Fibroblast of skin of left biceps (primary cell): Measurements from ENCODE around the gene TPM1.

Experiments used
- DNase-seq, 2 experiments: peaks; one replicate each; pipeline ENCODE4 v3.0.0-alpha.2; 2013; ENCODE audit warnings: low read depth in 2 of 2

Gene TPM1

GRCh38 chr15:63054985-63055384 is 12.4 kb downstream of the TPM1 start:
- no peak for DNase-seq

DNA sequence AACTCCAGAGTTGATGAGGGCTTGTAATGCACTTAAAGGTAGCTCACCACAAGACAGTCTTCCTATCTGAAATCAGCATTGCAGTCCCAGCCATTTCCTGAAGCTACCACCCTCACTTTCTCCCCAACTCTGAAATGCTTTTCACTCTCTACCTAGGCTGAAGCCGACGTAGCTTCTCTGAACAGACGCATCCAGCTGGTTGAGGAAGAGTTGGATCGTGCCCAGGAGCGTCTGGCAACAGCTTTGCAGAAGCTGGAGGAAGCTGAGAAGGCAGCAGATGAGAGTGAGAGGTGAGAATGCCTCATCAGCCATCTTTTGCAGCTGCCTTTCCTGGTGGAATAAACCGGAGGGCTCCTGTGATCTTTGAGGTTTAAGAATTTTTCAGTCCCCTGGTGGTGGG is 14.3 kb downstream of the TPM1 start:
- DNase-seq: no peak

- no peak for DNase-seq
Observed at GRCh38 chr15:63057468-63058345, 15.2 kb downstream of the TPM1 start.

- DNase-seq: no peak
Observed at GRCh38 chr15:63059075-63059474, 16.5 kb downstream of the TPM1 start.

DNA sequence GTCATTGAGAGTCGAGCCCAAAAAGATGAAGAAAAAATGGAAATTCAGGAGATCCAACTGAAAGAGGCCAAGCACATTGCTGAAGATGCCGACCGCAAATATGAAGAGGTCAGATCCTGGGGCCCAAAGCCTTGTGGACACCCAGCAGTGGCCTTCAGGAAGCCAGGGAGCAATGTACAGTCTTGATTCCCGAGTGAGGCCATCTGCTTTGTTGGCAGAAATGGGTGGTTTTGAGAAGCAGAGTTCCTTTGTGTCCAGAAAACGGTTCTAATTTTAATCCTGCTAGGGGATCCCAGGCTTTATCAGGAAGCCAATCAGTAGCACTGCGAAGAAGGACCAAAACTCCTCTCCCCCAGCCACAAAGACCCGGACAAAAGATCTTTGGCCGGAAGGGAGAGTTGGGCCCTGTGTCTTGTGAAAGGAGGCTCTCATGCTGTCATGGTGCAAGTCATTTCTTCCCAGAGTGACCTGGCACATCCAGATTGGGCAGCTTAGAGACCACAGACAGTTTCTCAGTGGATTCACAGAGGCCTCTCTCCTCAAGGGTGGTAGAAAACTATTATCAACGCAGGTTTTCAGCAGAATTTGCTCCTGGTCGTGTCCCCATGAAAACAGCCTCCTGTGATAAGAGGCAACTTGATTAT is 17.1 kb downstream of the TPM1 start:
- no peak for DNase-seq

- DNase-seq: no peak
Observed at GRCh38 chr15:63060699-63061098, 18.2 kb downstream of the TPM1 start.

- no peak for DNase-seq
Observed at GRCh38 chr15:63061975-63062374, 19.4 kb downstream of the TPM1 start.

DNA sequence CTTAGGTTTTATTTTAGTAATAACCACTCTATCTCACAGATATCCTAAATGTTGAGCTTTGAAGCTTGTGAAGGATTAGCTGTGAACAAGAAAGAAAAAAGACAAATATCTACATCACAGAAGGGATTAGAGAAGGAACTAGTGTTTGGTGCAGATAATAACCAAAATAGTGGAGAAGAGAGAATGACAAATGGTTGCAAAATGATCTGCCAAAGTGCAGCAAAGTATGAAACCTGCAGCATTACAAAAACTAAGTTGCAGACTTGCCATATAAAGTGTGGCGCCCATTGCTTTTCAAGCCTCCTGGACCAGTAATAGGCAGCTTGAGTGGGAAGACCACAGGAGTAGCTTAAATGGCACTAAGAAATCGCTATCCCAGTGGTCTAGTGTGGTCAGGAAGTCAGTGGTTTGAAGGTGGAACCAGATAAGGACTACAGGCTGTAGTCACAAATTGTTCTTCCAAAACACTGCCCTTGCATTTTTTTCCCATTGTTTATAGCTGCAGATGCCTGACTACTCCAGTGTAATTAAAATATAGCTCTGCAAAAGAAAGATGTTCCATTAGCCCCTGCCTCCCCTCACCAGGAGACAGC is 20.7 kb downstream of the TPM1 start:
- DNase-seq: no peak

DNA sequence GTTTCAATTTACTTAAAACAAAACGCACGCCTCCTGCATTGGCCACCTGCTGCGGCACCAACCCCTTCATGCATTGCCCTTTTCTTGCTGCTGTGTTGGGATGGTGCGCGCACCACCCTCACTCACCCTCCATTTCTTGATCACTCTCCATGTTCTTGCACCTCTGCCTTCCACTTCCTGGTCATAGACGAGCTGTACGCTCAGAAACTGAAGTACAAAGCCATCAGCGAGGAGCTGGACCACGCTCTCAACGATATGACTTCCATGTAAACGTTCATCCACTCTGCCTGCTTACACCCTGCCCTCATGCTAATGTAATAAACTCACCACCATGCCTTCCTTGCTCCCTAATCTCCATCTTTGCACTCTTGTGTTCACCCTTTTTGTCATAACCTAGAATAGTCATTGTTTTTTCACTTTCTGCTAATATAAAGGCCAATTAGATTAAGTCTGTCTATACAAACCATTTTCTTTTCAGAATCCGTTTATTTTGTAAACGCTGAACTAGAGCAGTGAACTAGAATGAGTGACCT is 21.4 kb downstream of the TPM1 start:
- DNase-seq: no peak

DNA sequence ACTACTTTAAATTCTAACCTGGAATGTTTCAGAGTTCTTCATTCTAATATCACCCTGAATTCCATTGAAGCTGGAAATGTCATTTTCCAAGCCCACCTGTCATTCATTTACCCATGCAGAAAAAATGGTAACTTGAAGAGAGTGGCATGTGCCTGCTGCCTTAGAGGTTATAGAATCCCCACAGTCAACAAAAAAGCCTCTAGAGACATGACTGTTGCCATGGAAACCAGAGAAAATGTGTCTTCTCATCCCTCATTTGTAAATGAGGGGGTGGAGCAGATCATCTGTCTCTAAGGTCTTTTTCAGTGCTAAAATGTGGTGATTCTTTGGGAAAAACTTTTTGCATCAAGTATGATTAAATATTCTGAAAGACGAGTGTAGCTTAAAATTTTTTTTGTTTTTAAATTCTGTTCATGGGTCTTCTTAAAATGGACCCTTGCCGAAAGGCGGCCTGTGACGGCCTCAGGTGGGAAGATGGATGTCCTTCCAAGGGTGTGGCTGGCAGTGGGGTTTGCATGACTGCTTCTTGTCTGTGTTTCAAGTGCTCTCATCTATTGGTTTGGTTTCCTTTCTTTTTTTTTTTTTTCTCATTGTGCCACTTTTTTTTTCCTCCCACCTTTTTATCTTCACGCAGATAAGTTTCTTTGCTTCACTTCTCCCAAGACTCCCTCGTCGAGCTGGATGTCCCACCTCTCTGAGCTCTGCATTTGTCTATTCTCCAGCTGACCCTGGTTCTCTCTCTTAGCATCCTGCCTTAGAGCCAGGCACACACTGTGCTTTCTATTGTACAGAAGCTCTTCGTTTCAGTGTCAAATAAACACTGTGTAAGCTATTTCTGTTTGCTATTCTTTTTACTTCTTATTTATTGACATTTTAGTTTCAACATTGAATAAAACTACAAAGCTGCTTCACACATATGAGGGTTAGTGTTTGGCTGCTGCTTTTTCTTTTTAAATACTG is 23.0 kb downstream of the TPM1 start:
- DNase-seq: no peak

GRCh38 chr15:63066272-63066671 is 23.7 kb downstream of the TPM1 start:
- no peak for DNase-seq

DNA sequence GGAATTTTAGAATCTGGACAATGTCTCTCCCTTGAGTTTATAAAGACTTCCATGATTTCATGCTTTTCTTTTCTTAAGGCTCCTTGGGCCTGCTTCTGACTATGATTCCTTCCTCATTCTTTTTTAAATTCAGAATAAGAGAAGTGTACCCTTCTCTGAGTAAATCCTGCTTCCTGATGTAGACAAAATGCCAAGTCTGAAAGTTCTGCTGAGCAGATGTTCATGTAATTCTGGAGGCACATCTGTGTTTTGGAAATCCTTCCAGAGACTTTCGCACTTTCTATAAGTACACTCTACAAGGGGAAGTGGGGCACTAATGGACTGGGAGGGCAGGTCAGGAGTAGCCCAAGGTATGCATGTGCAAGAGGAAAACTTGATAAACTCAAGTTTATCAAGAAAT is 24.8 kb downstream of the TPM1 start:
- DNase-seq: no peak

- no peak for DNase-seq
Observed at GRCh38 chr15:63067976-63068743, 25.6 kb downstream of the TPM1 start.

GRCh38 chr15:63069616-63070090 is 27.1 kb downstream of the TPM1 start:
- DNase-seq: no peak

- DNase-seq: no peak
Observed at GRCh38 chr15:63070681-63071129, 28.2 kb downstream of the TPM1 start.

DNA sequence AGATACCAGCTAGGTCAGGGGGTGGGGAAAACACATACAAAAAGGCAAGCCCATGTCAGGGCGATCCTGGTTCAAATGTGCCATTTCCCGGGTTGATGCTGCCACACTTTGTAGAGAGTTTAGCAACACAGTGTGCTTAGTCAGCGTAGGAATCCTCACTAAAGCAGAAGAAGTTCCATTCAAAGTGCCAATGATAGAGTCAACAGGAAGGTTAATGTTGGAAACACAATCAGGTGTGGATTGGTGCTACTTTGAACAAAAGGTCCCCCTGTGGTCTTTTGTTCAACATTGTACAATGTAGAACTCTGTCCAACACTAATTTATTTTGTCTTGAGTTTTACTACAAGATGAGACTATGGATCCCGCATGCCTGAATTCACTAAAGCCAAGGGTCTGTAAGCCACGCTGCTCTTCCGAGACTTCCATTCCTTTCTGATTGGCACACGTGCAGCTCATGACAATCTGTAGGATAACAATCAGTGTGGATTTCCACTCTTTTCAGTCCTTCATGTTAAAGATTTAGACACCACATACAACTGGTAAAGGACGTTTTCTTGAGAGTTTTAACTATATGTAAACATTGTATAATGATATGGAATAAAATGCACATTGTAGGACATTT is 28.9 kb downstream of the TPM1 start:
- no peak for DNase-seq

GRCh38 chr15:63072023-63072650 is 29.6 kb downstream of the TPM1 start:
- no peak for DNase-seq

DNA sequence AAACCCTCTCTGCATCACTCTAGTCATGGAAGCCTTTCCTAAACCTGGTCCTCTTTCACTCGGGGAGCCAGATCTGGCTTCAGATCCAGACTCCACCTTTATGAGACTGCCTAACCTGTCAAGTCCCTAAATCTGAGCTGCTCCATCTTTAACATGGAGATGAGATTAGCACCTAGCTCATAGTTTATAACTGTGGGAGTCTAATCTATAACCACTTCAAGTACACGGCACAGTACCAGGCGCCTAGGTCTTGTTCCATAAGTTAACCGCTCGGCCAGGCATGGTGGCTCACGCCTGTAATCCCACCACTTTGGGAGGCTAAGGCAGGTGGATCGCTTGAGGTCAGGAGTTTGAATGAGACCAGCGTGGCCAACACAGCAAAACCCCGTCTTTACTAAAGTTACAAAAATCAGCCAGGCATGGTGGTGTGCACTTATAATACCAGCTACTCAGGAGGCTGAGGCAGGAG is 30.3 kb downstream of the TPM1 start:
- DNase-seq: no peak

GRCh38 chr15:63073497-63074172 is 31.1 kb downstream of the TPM1 start:
- no peak for DNase-seq
